OCI-LY1 (cell line): ENCODE data around the gene EQTN.

Source experiments
- H2AFZ ChIP-seq: fragments of 200-600 bp; sonication (generic), shearing (Covaris generic); 2 replicates; pipeline ENCODE4 v1.6.0; 2014; ENCODE audit warnings: antibody characterized with exemption, mild to moderate bottlenecking, low read length
- H3F3A ChIP-seq: fragments of 200-600 bp; sonication (generic), shearing (Covaris generic); 2 replicates; pipeline ENCODE4 v1.6.0; 2014; ENCODE audit warnings: mild to moderate bottlenecking, antibody characterized with exemption, low read length, moderate library complexity; ENCODE audit not compliant: insufficient read depth
- H3K27ac ChIP-seq: fragments of 200-600 bp; sonication (generic); 2 replicates; pipeline ENCODE4 v1.5.1; 2014; ENCODE audit warnings: low read length, mixed run types, mild to moderate bottlenecking, low read depth; ENCODE audit not compliant: poor library complexity, severe bottlenecking
- H3K27me3 ChIP-seq: fragments of 200-600 bp; sonication (generic); 2 replicates; pipeline ENCODE4 v1.6.0; 2014; ENCODE audit warnings: antibody characterized with exemption, mild to moderate bottlenecking, low read length, moderate library complexity; ENCODE audit not compliant: insufficient read depth
- H3K36me3 ChIP-seq: fragments of 200-600 bp; sonication (generic); 2 replicates; pipeline ENCODE4 v1.6.1; 2014; ENCODE audit warnings: mild to moderate bottlenecking, antibody characterized with exemption, low read length, moderate library complexity, mixed read lengths; ENCODE audit not compliant: insufficient read depth
- H3K4me1 ChIP-seq: fragments of 200-600 bp; sonication (generic); 2 replicates; pipeline ENCODE4 v1.5.1; 2014; ENCODE audit warnings: mild to moderate bottlenecking, low read length, moderate library complexity; ENCODE audit not compliant: insufficient read depth, severe bottlenecking
- H3K4me2 ChIP-seq: fragments of 200-600 bp; sonication (generic), shearing (Covaris generic); 2 replicates; pipeline ENCODE4 v1.6.1; 2014; ENCODE audit warnings: low read length
- H3K4me3 ChIP-seq: fragments of 200-600 bp; sonication (generic); 2 replicates; pipeline ENCODE4 v1.5.1; 2014; ENCODE audit warnings: low read length, low read depth, mild to moderate bottlenecking, mixed read lengths; ENCODE audit not compliant: poor library complexity, severe bottlenecking
- H3K79me2 ChIP-seq: fragments of 200-600 bp; shearing (Covaris generic); 2 replicates; pipeline ENCODE4 v1.6.1; 2016; ENCODE audit warnings: mixed run types, low read length, mixed read lengths; ENCODE audit not compliant: insufficient read depth
- H3K9ac ChIP-seq: fragments of 200-600 bp; sonication (generic), shearing (Covaris generic); 2 replicates; pipeline ENCODE4 v1.6.1; 2014; ENCODE audit warnings: mild to moderate bottlenecking, low read length, mixed read lengths
- H3K9me2 ChIP-seq: fragments of 200-600 bp; sonication (generic), shearing (Covaris generic); 2 replicates; pipeline ENCODE4 v1.6.1; 2014; ENCODE audit warnings: low read depth, mild to moderate bottlenecking, low read length, mixed read lengths
- H3K9me3 ChIP-seq: fragments of 200-600 bp; shearing (Covaris generic); 2 replicates; pipeline ENCODE4 v1.6.1; 2014; ENCODE audit warnings: low read length, mixed read lengths
- H4K20me1 ChIP-seq: fragments of 200-600 bp; sonication (generic), shearing (Covaris generic); 2 replicates; pipeline ENCODE4 v1.6.0; 2016; ENCODE audit warnings: mild to moderate bottlenecking, low read length; ENCODE audit not compliant: insufficient read depth
- CTCF ChIP-seq: fragments of 200-600 bp; sonication (generic), shearing (Covaris generic); IDR thresholded peaks from 2 replicates; pipeline ENCODE4 v1.5.1; 2017; ENCODE audit warnings: mild to moderate bottlenecking, antibody characterized with exemption, low read length, moderate library complexity, mixed read lengths
- EZH2 ChIP-seq: fragments of 200-600 bp; sonication (generic), shearing (Covaris generic); IDR thresholded peaks from 2 replicates; pipeline ENCODE4 v1.8.0; 2017; ENCODE audit warnings: borderline replicate concordance, mixed run types, mild to moderate bottlenecking, antibody characterized with exemption, low read length, moderate library complexity, mixed read lengths

Gene EQTN

GRCh38 chr9:27279611-27280010 lies 17.3 kb downstream of the EQTN start:
- Histone ChIP-seq H2AFZ (no peak overlapping the region), H3K9me2 (no peaks in the 10 kb centered on the region), H3K4me3 (no peak overlapping the region), H3K4me1 (peaks cover 3% of the 10 kb centered on the region), H3K27me3 (no peaks in the 10 kb centered on the region; the same call in 1 of the 2 replicates), H3K36me3 (no peaks in the 10 kb centered on the region), H3K9me3 (no peaks in the 10 kb centered on the region), H4K20me1 (no peaks in the 10 kb centered on the region), H3K27ac (no peak overlapping the region), H3K79me2 (no peaks in the 10 kb centered on the region), H3K9ac (no peak overlapping the region), H3K4me2 (no peak overlapping the region), H3F3A (no peaks in the 10 kb centered on the region)
- TF ChIP-seq EZH2 = no peak
- no peak for TF ChIP-seq CTCF

GRCh38 chr9:27278374-27278773 lies 18.6 kb downstream of the EQTN start:
- H3K27me3 ChIP-seq = no peaks in the 10 kb centered on the region; the same call in 1 of the 2 replicates
- H2AFZ ChIP-seq = no peak overlapping the region
- H3K4me3 ChIP-seq = no peak overlapping the region
- no peaks in the 10 kb centered on the region for H3K9me2 ChIP-seq
- no peaks in the 10 kb centered on the region for H3K9me3 ChIP-seq
- H3K4me2 ChIP-seq = no peak overlapping the region
- peaks cover 3% of the 10 kb centered on the region for H3K4me1 ChIP-seq
- H3K79me2 ChIP-seq = no peaks in the 10 kb centered on the region
- H4K20me1 ChIP-seq = no peaks in the 10 kb centered on the region
- no peak overlapping the region for H3K9ac ChIP-seq
- TF ChIP-seq CTCF = no peak
- TF ChIP-seq EZH2 = no peak
- H3K36me3 ChIP-seq = no peaks in the 10 kb centered on the region
- H3K27ac ChIP-seq = no peak overlapping the region
- no peaks in the 10 kb centered on the region for H3F3A ChIP-seq

DNA sequence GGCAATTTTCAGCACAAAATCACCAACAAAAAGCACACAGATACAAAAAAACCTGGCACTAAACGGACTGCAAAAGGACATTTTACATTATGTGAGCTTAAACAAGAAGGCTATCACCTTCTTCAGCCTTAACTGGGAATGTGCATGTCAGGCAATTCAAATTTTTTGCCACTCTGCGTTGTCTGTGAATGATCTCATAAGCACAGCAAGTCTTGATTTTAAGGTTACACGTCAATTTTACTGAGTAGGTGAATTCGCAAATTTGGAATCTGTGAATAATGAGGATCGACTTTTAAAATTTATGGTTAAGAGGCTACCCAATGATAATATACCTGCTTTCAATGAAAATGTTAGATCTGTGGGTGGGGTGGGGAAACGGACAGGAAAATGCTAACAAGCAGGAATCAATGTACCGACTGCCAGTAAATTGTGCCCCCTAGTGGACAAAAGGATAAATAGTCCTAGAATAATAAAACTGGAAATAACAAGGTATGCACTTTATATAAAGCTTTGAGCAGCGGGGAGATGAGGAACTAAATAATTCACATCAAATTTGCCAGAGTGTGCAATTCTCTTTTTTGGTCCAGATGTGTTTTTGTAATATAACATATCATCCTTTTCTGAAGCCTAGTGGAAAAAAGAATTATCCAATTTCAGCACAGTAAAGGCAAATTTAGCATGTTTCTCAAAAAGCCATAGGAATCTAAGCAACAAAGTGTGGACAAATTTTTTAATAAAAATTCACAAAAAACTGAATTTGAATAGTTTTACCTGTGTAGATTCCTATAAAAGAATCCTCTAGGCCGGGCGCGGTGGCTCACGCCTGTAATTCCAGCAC lies 20.5 kb downstream of the EQTN start:
- Histone ChIP-seq H3K4me2 (peak overlapping the region; percentile 10; the same call in 1 of the 2 replicates), H3K27ac (no peak overlapping the region), H3K4me1 (peaks cover 12% of the 10 kb centered on the region), H3F3A (no peaks in the 10 kb centered on the region), H3K9me3 (no peaks in the 10 kb centered on the region), H2AFZ (no peak overlapping the region), H3K9me2 (no peaks in the 10 kb centered on the region), H3K9ac (no peak overlapping the region), H3K27me3 (no peaks in the 10 kb centered on the region), H3K79me2 (no peaks in the 10 kb centered on the region), H3K36me3 (no peaks in the 10 kb centered on the region), H4K20me1 (no peaks in the 10 kb centered on the region), H3K4me3 (no peak overlapping the region)
- TF ChIP-seq EZH2 (no peak), CTCF (peak; percentile 84)
